Fibroblast of mammary gland (primary cell): ENCODE measurements around the gene GPR63.

Experiments used
- DNase-seq: peaks from one replicate; pipeline ENCODE4 v3.0.0-alpha.2; 2010; ENCODE audit warnings: low read depth
- H3K4me3 ChIP-seq: 2 replicates; pipeline ENCODE4 v1.5.1; 2011; ENCODE audit warnings: low read depth, mild to moderate bottlenecking, low read length, moderate library complexity; ENCODE audit not compliant: control insufficient read depth
- CTCF ChIP-seq: conservative IDR thresholded peaks from 2 replicates; pipeline ENCODE4 v1.5.1; 2011; ENCODE audit warnings: low read depth, low read length, inconsistent platforms; ENCODE audit not compliant: control insufficient read depth, insufficient read depth

Gene GPR63

GRCh38 chr6:96809119-96809518 lies 28.2 kb downstream of the GPR63 start:
- no peak overlapping the region for H3K4me3 ChIP-seq
- DNase-seq, result no peak
- TF ChIP-seq CTCF, result no peak

GRCh38 chr6:96803106-96803481 lies 34.2 kb downstream of the GPR63 start:
- no peak overlapping the region for H3K4me3 ChIP-seq
- DNase-seq, result no peak
- TF ChIP-seq CTCF, result no peak

GRCh38 chr6:96795481-96795880 lies 41.8 kb downstream of the GPR63 start:
- H3K4me3 ChIP-seq, result no peak overlapping the region
- no peak for TF ChIP-seq CTCF
- no peak for DNase-seq

- no peak for DNase-seq
- no peak overlapping the region for H3K4me3 ChIP-seq
- no peak for TF ChIP-seq CTCF
Observed at GRCh38 chr6:96794980-96795379, 42.3 kb downstream of the GPR63 start.

GRCh38 chr6:96792561-96793190 lies 44.6 kb downstream of the GPR63 start:
- no peak for DNase-seq
- no peak for TF ChIP-seq CTCF
- H3K4me3 ChIP-seq, result no peak overlapping the region

- no peak for TF ChIP-seq CTCF
- no peak for DNase-seq
- no peak overlapping the region for H3K4me3 ChIP-seq
Observed at GRCh38 chr6:96789871-96790270, 47.4 kb downstream of the GPR63 start.
